Stimulated activated CD4-positive, alpha-beta T cell treated with anti-CD3 and anti-CD28 coated beads, TNF-alpha, amount 100 ng/mL, for 48 hours (primary cell): ENCODE measurements around the gene RPS6KA2.

ENCODE experiments used
- DNase-seq, 3 donors: peaks; one replicate each; pipeline ENCODE4 v3.0.0-alpha.2; 2020; ENCODE audit warnings: low read depth in 3 of 3

Gene RPS6KA2

DNA sequence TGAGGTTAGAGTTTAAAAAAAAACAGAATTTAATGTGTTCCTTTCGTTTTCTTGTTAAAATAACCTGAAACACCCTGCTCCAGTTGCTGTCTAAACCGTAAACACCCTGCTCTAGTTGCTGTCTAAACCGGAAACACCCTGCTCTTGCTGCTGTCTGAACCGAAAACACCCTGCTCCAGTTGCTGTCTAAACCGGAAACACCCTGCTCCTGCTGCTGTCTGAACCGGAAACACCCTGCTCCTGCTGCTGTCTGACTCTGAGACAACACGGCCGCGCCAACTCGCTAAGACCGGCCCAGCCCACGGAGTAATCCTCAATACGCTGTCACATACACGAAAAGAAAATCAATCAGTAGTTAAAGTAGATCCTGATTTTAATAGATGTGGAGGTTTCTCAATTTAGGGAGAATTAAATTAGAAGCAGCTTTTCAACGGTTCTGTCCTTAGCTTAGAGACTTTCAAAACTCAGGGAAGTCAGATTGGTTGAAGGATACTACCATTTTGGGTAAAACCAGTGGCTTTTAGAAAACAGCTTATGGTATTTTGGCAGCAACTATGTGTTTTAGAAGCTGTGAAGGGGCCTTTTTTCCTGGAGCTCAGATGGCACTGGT is 138.9 kb downstream of the RPS6KA2 start:
- DNase-seq: peak; percentile 35 to 62 (median 57)

DNA sequence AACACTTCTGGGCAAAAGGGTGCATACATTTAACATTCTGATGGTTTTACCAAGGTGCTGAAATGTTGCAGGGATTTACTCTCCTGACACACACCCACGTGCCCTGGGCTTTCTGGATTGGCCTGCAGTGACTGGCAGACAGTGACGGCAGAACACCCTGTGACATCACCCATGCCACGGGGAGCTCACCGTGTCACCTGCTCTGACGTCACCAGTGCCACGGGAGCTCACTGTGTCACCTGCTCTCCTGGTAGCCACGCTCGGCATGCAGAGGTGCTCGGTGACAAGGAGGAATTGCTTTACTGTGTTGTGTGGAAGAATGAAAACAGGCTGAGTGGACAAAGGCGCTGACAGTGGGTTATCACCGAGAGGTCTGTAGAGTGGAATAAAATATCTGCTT is 139.9 kb downstream of the RPS6KA2 start:
- DNase-seq: no peak

- no peak for DNase-seq
Measured at GRCh38 chr6:166486536-166486880, 140.5 kb downstream of the RPS6KA2 start.

GRCh38 chr6:166485651-166486535 is 141.2 kb downstream of the RPS6KA2 start:
- no peak for DNase-seq

- DNase-seq: no peak
Measured at GRCh38 chr6:166484863-166485262, 142.2 kb downstream of the RPS6KA2 start.

GRCh38 chr6:166483573-166484250 is 143.3 kb downstream of the RPS6KA2 start:
- DNase-seq: no peak

- no peak for DNase-seq
Measured at GRCh38 chr6:166483026-166483425, 144.0 kb downstream of the RPS6KA2 start.

DNA sequence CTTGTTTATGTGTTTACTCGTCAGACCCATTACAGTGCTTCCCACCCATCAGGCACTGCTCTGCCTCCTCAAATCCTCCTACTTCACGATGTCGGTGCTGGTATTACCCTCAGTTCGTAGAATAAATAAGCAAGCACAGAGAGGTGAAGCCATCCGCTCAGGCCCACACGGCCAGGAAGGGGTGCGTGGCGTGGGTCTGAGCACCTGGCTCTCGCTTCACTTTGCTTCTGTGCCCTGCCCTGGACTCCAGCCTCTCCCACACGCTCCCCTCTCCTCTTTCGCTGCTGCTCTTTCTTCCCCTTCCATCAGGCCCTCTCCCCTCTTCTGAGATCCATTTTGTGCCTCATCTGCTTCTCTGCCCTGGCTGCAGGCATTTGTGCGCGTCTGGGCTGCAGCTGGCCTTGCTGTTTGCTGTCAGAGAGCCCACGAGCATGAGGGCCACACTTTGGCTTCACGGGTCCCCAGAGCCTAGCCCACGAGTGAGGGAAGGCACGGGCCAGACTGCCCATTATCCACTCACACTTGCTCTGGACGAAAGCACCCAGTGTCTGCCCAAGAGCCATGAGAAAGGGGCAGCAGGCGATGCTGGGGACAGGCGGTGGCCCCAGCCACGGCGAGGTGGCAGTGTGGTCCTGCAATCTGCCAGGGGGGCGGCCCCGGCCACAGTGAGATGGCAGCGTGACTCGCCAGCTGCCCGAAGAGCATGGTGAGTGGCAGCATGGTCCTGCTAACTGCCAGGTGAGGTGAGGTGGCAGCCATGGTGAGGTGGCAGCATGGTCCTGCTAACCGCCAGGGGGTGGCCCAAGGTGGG is 148.1 kb downstream of the RPS6KA2 start:
- DNase-seq: no peak

- no peak for DNase-seq
Measured at GRCh38 chr6:166477647-166478365, 149.2 kb downstream of the RPS6KA2 start.

DNA sequence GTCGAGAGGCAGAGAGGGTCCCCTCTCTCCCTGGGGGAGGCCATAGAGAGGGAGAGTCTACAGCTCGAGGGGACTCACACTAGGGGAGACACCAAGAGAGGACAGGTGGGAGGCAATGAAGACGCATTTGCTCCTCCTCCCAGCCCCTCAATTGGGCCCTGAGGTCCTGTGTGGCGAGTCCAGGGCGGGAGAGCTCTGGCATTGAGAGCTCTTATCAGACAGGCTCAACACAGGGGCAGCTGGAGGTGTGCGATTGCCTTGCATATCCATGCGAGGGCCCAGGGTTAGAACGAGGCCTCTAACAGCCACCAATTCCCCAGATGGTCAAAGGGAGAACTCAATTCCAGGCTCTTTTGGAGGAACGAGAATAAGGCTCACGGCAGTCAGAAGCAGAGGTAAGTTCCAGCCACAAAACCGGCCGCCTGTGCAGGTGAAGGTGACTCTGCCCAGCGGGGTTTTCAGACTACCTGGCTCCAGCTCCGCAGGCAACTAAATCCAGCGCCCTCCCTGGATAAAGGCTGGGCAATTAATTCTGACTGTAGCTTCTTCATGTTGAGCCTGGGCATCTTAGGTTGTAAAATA is 150.3 kb downstream of the RPS6KA2 start:
- DNase-seq: no peak

DNA sequence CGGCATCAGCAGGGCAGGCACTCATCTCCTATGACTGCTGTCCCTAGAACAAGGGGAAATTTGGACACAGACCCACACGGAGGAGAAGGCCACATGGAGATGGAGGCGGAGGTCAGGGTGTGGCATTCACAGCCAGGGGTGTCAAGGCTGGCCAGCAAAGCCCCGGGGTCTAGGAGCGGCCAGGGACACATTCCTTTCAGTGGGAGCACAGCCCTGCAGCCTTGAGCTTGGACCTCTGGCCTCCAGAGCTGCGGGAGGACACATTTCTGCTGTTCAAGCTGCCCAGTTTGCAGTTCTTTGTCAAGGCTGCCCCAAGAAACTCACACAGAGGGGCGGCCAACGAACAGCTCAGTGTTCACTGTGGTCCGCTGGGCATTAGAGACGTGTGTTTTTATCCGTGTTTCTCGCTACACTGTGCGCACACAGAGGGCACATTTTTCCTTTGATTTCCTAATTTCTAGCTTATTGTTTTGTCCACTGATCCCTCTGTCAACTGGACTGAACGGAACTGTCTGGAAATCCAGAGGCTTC is 150.9 kb downstream of the RPS6KA2 start:
- DNase-seq: no peak

DNA sequence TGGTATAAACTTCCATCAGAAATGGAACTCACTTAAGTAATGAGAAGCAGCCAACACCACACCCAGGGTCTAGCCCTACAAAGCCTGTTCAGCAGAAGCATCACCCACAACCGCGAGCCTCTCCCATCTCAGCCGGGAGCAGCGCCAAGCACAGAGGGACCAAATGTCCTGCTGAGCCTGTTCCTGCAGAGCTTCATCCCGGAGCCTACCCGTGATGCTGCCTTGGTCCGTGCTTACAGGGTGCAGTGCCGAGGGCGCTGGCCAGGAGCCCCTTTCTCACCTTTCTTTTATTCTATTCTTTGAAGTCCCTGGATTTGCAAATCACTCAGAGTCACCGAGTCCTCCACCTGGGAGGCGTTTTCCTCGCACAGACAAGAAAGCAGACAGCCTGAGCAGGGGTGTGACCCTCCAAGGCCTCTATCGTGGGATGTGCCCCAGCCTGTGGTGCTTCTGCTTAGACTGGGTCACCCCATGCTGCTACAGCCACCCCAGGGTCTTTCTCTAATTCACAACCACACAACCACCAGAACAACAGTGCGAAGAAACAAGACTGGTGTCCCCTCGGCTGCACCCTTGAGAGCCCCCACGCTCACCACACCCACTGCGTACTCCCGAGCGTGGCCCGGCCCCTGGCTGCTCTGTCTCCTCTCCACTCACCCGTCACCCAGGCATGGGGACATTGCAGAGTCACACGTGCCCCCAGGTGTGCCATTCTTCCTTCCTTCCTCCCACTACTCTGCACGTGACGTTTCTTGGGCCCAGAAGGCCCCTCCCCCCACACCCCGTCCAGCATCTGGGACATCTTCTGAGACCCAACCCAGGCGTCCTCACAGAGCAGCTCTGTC is 152.1 kb downstream of the RPS6KA2 start:
- DNase-seq: no peak

DNA sequence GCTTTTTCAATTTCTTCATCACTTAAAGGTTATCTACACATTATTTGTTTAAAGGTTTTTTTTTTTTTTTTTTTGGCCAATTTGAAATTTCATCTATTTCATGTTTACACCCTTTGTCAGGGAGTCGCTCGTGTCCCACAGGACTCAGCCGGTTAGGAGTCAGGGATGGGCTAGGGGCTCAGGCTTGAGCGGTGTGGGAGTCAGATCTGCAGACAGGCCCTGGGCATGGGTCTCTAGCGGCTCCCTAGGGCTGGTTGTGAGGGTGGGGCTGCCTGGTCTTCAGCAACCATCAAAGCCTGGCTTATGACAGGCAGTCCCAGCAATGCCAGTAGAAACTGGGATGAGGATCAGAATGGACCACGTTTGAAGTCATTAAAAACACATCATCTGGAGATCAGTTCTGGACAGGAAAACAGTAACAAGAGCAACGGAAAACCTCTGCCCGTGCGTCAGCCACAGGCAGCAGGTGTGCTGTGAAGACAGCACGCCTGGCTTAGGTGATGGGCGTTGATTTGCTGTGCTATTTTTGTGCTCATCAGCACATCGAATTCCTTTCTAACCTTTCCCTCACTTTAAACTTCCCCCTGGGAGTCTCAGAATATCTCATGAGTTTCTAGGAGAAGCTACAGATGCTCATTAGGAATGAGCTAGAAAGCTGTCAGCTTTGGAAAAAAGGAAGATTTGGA is 153.0 kb downstream of the RPS6KA2 start:
- DNase-seq: no peak

- no peak for DNase-seq
Measured at GRCh38 chr6:166472636-166473035, 154.4 kb downstream of the RPS6KA2 start.

DNA sequence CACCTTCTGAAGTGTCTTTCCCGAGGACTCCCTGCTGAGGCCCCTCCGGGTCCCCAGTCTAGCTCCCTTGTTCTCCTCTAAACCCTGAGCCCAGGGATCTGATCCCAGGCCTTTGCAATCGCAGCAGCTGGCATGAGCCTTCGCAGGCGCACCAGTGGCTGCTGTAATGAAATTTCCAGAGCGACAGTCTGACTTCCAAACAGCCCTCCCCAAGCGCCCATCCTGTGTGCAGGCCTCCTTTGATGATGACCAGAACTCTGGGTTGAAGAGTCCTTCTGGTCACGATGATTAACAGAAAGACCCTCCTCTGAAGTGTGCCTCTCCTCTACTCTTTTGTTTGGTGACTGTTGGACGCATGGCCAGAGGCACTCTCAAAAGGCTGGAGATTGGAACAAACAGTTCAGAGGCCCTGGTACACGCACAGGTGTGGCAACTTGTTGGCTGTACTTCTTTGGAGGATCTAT is 155.2 kb downstream of the RPS6KA2 start:
- no peak for DNase-seq

DNA sequence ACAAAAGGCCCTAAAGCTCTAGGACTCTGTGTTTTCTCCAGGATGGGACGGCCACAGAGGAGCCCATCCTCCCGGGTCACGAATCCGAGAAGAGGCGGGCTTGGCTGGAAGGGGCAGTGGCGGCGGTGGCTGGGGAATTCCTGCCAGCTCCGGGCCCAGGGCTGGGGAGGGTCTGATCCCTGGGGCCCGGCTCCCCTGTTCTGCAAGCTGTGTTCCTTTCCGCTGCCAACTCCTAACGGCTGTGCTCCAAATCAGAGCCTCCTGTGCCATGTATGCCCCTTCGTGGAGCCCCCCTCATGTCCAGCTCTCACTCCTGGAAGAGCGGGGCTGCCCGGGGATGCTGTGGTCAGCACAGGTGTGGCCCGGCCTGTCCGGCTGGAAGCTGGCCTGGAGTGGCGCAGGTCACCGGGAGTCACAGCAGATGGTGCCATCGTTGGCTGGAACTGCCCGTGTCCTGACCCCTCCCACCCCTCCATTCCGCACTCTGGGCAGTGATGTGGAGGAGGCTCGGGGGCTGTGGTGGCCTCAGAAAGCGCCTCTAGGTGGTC is 156.1 kb downstream of the RPS6KA2 start:
- no peak for DNase-seq

DNA sequence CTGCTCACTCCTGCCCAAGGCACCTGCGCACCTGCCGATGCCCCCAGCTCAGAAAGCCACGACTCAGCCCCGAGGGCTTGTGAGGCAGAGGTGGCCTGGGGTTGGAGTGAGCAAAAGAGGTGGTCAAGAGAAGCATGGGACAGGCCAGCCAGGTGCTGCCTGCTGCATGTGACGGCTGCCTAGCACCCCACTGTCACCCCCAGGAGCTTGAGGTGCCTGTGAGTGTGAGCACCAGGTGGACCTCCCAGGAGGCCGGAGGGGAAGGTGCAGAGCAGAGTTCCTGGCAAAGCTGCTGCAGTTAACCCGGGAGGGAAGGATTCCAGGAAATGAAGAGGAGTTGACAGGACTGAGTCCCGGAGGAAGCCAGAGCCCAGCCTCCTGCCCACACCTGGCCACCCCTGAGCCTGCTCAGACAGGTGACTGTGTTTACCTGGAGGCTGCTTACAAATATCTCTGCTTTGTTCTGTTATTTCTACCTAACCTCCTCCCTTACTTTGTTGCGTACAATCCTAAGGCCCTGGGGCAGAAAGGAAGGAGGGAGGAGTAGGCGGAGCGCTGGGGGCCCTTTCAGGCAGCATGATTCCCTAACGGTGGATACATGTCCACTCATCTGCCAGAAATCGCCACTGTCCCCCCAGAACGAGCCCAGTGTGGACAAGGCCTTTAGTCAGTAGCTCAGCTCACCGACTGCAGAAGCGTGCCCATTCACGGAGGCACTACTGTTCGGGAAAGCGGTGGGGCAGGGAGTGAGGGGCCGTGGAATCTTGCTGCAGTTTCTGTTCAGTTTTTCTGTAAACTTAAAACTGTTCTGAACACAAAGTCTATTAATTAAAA is 156.8 kb downstream of the RPS6KA2 start:
- no peak for DNase-seq

- DNase-seq: no peak
Measured at GRCh38 chr6:166469426-166469961, 157.6 kb downstream of the RPS6KA2 start.
